Astrocyte (in vitro differentiated cells and primary cell): Measurements from ENCODE around the gene CTTNBP2. TPM values are rescaled to one million over a fixed set of nuclear protein-coding genes. Genes with fewer than 3 reads are reported as not detected.

Experiments
- DNase-seq: peaks from one replicate; pipeline ENCODE4 v3.0.0-alpha.2; 2010; ENCODE audit warnings: low read depth
- FAIRE-seq: peaks from 2 replicates; lab custom pipeline; 2011; peaks lifted over from hg19 to GRCh38; lab: Jason Lieb, UNC
- H2AFZ ChIP-seq: 2 replicates; pipeline ENCODE4 v1.6.0; 2012; ENCODE audit warnings: low read depth, low read length, inconsistent platforms
- H3K27ac ChIP-seq: 2 replicates; pipeline ENCODE4 v1.5.1; 2011; ENCODE audit warnings: low read depth, low read length, inconsistent platforms
- H3K27me3 ChIP-seq: 2 replicates; pipeline ENCODE4 v1.6.0; 2011; ENCODE audit warnings: low read length, inconsistent platforms; ENCODE audit not compliant: insufficient read depth
- H3K36me3 ChIP-seq: 2 replicates; pipeline ENCODE4 v1.5.1; 2011; ENCODE audit warnings: low read length, inconsistent platforms; ENCODE audit not compliant: insufficient read depth
- H3K4me1 ChIP-seq: 2 replicates; pipeline ENCODE4 v1.5.1; 2011; ENCODE audit warnings: low read length, inconsistent platforms; ENCODE audit not compliant: insufficient read depth
- H3K4me2 ChIP-seq: 2 replicates; pipeline ENCODE4 v1.6.0; 2012; ENCODE audit warnings: low read length, inconsistent platforms
- H3K4me3 ChIP-seq: 2 replicates; pipeline ENCODE4 v1.5.1; 2011; ENCODE audit warnings: low read depth, mild to moderate bottlenecking, low read length, inconsistent platforms; ENCODE audit not compliant: insufficient read depth
- H3K79me2 ChIP-seq: 2 replicates; pipeline ENCODE4 v1.6.0; 2012; ENCODE audit warnings: mild to moderate bottlenecking, low read length, inconsistent platforms; ENCODE audit not compliant: insufficient read depth
- H3K9ac ChIP-seq: 2 replicates; pipeline ENCODE4 v1.6.0; 2012; ENCODE audit warnings: mild to moderate bottlenecking, low read length, inconsistent platforms
- H3K9me3 ChIP-seq: 2 replicates; pipeline ENCODE4 v1.5.1; 2012; ENCODE audit warnings: low read depth, mild to moderate bottlenecking, low read length, inconsistent platforms; ENCODE audit not compliant: insufficient read depth
- H4K20me1 ChIP-seq: 2 replicates; pipeline ENCODE4 v1.6.0; 2012; ENCODE audit warnings: low read length, inconsistent platforms; ENCODE audit not compliant: insufficient read depth
- H3K27ac Mint-ChIP-seq: one replicate; pipeline ENCODE4 v1.8.0; 2021; ENCODE audit warnings: mild to moderate bottlenecking, mixed read lengths; ENCODE audit not compliant: unreplicated experiment
- H3K27me3 Mint-ChIP-seq: one replicate; pipeline ENCODE4 v1.8.0; 2021; ENCODE audit warnings: low read depth, mixed read lengths; ENCODE audit not compliant: unreplicated experiment
- H3K36me3 Mint-ChIP-seq: one replicate; pipeline ENCODE4 v1.8.0; 2021; ENCODE audit warnings: low read depth, mixed read lengths; ENCODE audit not compliant: unreplicated experiment
- H3K4me1 Mint-ChIP-seq: one replicate; pipeline ENCODE4 v1.8.0; 2021; ENCODE audit warnings: low read depth, mixed read lengths; ENCODE audit not compliant: unreplicated experiment
- H3K4me3 Mint-ChIP-seq: one replicate; pipeline ENCODE4 v1.8.0; 2021; ENCODE audit warnings: mild to moderate bottlenecking, moderate library complexity, mixed read lengths; ENCODE audit not compliant: unreplicated experiment
- H3K9me3 Mint-ChIP-seq: one replicate; pipeline ENCODE4 v1.8.0; 2021; ENCODE audit warnings: mild to moderate bottlenecking, mixed read lengths; ENCODE audit not compliant: unreplicated experiment
- EZH2 ChIP-seq: IDR thresholded peaks from 2 replicates; pipeline ENCODE4 v1.6.1; 2012; ENCODE audit warnings: mild to moderate bottlenecking, low read length, inconsistent platforms; ENCODE audit not compliant: insufficient read depth
- total RNA-seq: library from RNA; stranded (reverse); gene quantifications from 2 replicates; pipeline ENCODE4 v1.2.1, GENCODE V29; 2021
- TF ChIP-seq, protein P1 (sequence below): IDR thresholded peaks from 2 replicates; pipeline ENCODE4 v1.5.1; 2011; ENCODE audit warnings: low read depth, mild to moderate bottlenecking, inconsistent platforms, low read length, moderate library complexity; ENCODE audit not compliant: insufficient read depth

CTTNBP2 gene
- total RNA-seq, 1 donor from 2014 or later = 4.9 TPM

- no peaks in the 10 kb centered on the region for H3K27me3 Mint-ChIP-seq
- Histone ChIP-seq H3K27ac (no peak overlapping the region), H4K20me1 (no peaks in the 10 kb centered on the region), H3K4me2 (no peak overlapping the region), H3K4me3 (no peak overlapping the region), H3K79me2 (no peaks in the 10 kb centered on the region), H3K9me3 (no peaks in the 10 kb centered on the region), H2AFZ (no peak overlapping the region), H3K27me3 (no peaks in the 10 kb centered on the region), H3K9ac (no peak overlapping the region), H3K4me1 (peaks cover 19% of the 10 kb centered on the region), H3K36me3 (no peaks in the 10 kb centered on the region)
- FAIRE-seq (no peak), DNase-seq (no peak)
- H3K36me3 Mint-ChIP-seq = no peaks in the 10 kb centered on the region
- H3K4me3 Mint-ChIP-seq = no peak overlapping the region
- H3K4me1 Mint-ChIP-seq = peaks cover 28% of the 10 kb centered on the region
- H3K9me3 Mint-ChIP-seq = no peaks in the 10 kb centered on the region
- TF ChIP-seq EZH2 = no peak
- TF ChIP-seq, protein P1, sequence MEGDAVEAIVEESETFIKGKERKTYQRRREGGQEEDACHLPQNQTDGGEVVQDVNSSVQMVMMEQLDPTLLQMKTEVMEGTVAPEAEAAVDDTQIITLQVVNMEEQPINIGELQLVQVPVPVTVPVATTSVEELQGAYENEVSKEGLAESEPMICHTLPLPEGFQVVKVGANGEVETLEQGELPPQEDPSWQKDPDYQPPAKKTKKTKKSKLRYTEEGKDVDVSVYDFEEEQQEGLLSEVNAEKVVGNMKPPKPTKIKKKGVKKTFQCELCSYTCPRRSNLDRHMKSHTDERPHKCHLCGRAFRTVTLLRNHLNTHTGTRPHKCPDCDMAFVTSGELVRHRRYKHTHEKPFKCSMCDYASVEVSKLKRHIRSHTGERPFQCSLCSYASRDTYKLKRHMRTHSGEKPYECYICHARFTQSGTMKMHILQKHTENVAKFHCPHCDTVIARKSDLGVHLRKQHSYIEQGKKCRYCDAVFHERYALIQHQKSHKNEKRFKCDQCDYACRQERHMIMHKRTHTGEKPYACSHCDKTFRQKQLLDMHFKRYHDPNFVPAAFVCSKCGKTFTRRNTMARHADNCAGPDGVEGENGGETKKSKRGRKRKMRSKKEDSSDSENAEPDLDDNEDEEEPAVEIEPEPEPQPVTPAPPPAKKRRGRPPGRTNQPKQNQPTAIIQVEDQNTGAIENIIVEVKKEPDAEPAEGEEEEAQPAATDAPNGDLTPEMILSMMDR = no peak
- H3K27ac Mint-ChIP-seq = no peak overlapping the region
These were observed 203.4 kb downstream of the CTTNBP2 start for GRCh38 chr7:117669818-117670217.

GRCh38 chr7:117667456-117667855, 205.8 kb downstream of the CTTNBP2 start:
- H3K9me3 Mint-ChIP-seq = no peaks in the 10 kb centered on the region
- no peak overlapping the region for H3K4me2 ChIP-seq
- no peaks in the 10 kb centered on the region for H3K36me3 ChIP-seq
- no peak overlapping the region for H3K4me3 ChIP-seq
- peaks cover 19% of the 10 kb centered on the region for H3K4me1 ChIP-seq
- no peak overlapping the region for H3K4me3 Mint-ChIP-seq
- no peaks in the 10 kb centered on the region for H3K27me3 Mint-ChIP-seq
- H3K4me1 Mint-ChIP-seq = peaks cover 35% of the 10 kb centered on the region
- DNase-seq = peak; percentile 34
- no peaks in the 10 kb centered on the region for H3K9me3 ChIP-seq
- no peak for TF ChIP-seq EZH2
- TF ChIP-seq, protein P1 = no peak
- no peaks in the 10 kb centered on the region for H3K36me3 Mint-ChIP-seq
- no peak overlapping the region for H3K27ac Mint-ChIP-seq
- H3K27me3 ChIP-seq = no peaks in the 10 kb centered on the region
- no peak overlapping the region for H2AFZ ChIP-seq
- FAIRE-seq = no peak
- H3K9ac ChIP-seq = no peak overlapping the region
- no peaks in the 10 kb centered on the region for H3K79me2 ChIP-seq
- H3K27ac ChIP-seq = no peak overlapping the region
- no peaks in the 10 kb centered on the region for H4K20me1 ChIP-seq

- peak overlapping the region; percentile 58 for H3K4me2 ChIP-seq
- no peak overlapping the region for H3K27ac ChIP-seq
- H3K79me2 ChIP-seq = no peaks in the 10 kb centered on the region
- no peaks in the 10 kb centered on the region for H3K36me3 Mint-ChIP-seq
- H3K27me3 ChIP-seq = no peaks in the 10 kb centered on the region
- H3K4me3 Mint-ChIP-seq = no peak overlapping the region
- peaks cover 19% of the 10 kb centered on the region for H3K4me1 ChIP-seq
- no peak overlapping the region for H3K9ac ChIP-seq
- H3K4me1 Mint-ChIP-seq = peaks cover 35% of the 10 kb centered on the region
- no peaks in the 10 kb centered on the region for H3K36me3 ChIP-seq
- no peaks in the 10 kb centered on the region for H4K20me1 ChIP-seq
- no peaks in the 10 kb centered on the region for H3K9me3 ChIP-seq
- DNase-seq (no peak), FAIRE-seq (no peak)
- no peaks in the 10 kb centered on the region for H3K9me3 Mint-ChIP-seq
- H3K27ac Mint-ChIP-seq = peak overlapping the region; percentile 92
- no peak for TF ChIP-seq EZH2
- TF ChIP-seq, protein P1 = no peak
- H3K4me3 ChIP-seq = no peak overlapping the region
- no peak overlapping the region for H2AFZ ChIP-seq
- H3K27me3 Mint-ChIP-seq = no peaks in the 10 kb centered on the region
These were observed 206.6 kb downstream of the CTTNBP2 start for GRCh38 chr7:117666689-117667088.
